Activated CD4-positive, alpha-beta T cell treated with anti-CD3 and anti-CD28 coated beads for 24 hours (primary cell): ENCODE data around the gene SPEF2.
A peak's percentile ranks its signal among the peaks of the same experiment; 100 is the strongest.

Experiments used
- DNase-seq, 2 donors: peaks; one replicate each; pipeline ENCODE4 v3.0.0-alpha.2; 2020; ENCODE audit warnings: low read depth in 2 of 2

The SPEF2 gene

DNA sequence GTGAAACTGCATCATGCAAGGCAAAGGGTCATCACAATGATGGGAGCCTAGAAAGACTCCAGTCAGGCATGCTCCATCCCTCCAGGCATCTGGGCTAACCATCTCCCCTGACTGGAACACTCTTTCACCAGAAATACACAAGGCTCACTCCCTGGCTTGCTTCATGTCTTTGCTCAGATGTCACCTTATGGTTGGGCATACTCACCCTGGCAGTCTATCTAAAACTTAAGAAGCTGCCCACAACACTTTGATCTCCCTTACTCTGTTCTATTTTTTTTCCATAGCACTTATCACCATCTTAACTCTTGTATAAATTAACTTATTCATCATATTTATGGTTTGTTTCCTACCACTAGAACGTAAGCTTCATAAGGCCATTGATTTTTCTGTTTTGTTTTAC is 90.0 kb downstream of the SPEF2 start:
- no peak for DNase-seq

- no peak for DNase-seq
Observed at GRCh38 chr5:35709688-35710087, 92.0 kb downstream of the SPEF2 start.

DNA sequence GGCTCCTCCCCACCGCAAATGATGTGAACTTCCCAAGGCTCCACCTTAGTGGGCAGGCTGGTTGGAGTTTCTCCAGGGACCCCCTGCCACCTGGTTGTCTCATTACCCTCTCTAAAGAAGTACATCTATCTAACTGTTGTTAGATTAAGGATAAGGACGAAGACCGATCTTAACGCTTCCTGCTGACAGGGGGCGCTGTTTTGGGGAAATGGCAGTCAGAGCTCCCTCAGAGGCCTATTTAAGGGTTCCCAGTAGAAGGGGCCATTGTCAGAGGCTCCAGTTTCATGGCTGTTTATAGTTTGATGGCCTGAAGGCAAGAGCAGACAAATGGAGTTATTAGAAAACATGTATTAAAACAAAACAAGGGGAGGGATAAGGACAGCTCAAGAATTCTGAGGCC is 100.1 kb downstream of the SPEF2 start:
- DNase-seq, result no peak

DNA sequence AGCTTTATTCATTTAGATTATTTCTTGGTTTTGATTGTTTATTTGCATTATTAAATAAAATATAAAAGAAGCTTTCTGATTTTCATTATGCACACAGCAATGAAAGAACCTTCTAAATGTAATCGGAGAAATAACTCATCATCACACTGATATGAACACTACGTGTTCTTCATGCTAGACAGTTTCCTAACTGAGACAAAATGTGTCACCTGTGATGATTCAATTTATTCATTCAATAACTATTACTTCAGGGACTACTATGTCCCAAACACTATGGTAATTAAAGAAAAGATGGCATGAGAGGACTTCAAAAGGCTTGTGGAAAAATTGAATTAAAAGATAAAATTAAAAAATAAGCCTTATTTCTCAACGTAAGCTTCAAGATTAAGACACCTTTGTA is 118.1 kb downstream of the SPEF2 start:
- DNase-seq, result no peak

DNA sequence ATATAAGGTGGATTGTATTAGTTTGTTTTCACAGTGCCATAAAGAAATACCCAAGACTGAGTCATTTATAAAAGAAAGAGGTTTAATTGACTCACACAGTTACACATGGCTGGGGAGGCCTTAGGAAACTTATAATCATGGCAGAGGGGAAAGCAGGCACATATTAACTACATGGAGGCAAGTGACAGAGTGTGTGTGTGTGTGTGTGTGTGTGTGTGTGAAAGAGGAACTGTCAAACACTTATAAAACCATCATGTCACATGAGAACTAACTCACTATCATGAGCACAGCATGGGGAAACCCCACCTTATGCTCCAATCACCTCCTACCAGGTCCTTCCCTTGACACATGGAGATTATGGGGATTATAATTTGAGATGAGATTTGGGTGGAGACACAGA is 118.6 kb downstream of the SPEF2 start:
- peak; percentile 25 to 38 for DNase-seq

DNA sequence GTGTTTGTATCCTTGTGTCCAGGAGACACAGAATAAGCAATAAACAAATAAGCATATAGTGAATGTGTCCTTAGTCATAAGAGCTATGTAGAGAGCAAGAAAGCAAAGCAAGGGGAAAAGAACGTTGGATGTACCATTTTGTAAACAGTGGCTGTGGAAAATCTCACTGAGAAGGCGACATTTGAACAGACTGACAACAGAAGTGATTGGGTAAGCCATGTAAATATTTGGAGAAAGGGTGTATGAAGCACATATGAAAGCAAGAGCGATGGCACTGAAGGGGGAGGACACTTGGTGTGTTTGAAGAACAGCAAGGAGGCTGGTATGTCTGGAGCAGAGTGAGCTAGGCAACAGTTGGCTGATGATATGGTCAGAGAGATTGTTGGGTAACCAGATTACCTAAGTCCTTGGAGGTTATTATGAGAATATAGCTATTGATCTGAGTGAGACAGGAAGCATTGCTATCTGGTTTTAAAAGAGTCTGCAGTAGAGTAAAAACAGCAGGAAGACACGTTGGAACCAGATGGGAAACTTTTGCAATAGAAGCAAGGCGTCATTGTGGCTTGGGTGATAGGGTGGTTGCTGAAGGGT is 123.6 kb downstream of the SPEF2 start:
- no peak for DNase-seq

GRCh38 chr5:35741971-35742370 is 124.3 kb downstream of the SPEF2 start:
- DNase-seq, result no peak

GRCh38 chr5:35743644-35744043 is 126.0 kb downstream of the SPEF2 start:
- no peak for DNase-seq

DNA sequence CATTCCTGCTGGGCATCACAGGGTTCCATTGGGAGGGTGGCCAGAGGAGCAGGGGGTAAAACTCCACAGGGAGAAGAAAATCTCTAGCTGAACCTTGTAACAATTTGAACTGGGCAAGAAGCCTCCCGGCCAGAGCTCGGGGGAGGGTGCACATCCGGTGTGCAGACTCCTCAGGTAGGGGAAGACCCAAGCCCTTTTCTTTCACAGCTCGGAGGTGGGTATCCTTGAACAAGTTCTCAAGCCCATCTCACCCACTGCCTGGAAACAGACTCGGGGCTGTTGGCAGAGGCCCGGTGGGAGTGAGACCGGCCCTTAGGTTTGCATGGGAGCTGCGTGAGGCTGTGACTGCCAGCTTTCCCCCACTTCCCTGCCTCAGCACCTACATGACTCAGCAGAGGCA is 127.5 kb downstream of the SPEF2 start:
- DNase-seq, result no peak

GRCh38 chr5:35745660-35746059 is 128.0 kb downstream of the SPEF2 start:
- no peak for DNase-seq

DNA sequence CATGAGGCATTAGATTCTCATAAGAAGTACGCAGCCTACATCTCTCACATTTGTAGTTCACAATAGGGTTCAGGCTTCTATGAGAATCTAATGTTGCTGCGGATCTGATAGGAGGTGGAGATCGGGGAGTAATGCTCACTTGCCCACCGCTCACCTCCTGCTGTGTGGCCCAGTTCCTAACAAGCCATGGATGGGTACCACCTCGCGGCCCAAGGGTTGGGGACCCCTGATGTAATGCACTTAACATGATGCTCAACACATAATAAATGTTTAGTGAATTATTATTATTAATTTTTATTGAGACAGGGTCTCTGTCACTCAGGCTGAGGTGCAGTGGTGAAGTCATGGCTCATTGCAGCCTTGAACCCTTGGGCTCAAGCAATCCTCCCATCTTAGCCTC is 134.3 kb downstream of the SPEF2 start:
- no peak for DNase-seq

GRCh38 chr5:35753500-35753899 is 135.8 kb downstream of the SPEF2 start:
- DNase-seq, result no peak

DNA sequence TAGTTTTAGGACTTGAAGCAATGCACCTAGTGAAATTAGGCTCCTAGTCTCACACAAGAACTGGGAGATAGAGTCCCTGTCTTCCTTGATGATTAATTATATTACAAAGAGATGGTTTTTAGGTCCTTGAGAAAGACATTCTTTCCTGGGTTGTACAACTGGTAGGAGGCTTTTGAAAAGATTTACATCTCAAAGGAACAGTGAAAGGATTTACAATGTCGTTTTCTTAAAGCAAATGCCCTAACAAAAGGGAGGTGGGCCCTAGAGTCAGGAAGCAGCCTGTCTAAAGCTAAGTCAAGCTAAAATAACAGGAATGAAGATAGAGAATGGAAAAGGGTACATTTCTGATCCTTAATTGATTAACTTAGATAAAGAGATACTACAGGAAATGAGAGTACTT is 136.8 kb downstream of the SPEF2 start:
- no peak for DNase-seq

GRCh38 chr5:35755966-35756365 is 138.3 kb downstream of the SPEF2 start:
- DNase-seq, result no peak

GRCh38 chr5:35758151-35758724 is 140.6 kb downstream of the SPEF2 start:
- no peak for DNase-seq

DNA sequence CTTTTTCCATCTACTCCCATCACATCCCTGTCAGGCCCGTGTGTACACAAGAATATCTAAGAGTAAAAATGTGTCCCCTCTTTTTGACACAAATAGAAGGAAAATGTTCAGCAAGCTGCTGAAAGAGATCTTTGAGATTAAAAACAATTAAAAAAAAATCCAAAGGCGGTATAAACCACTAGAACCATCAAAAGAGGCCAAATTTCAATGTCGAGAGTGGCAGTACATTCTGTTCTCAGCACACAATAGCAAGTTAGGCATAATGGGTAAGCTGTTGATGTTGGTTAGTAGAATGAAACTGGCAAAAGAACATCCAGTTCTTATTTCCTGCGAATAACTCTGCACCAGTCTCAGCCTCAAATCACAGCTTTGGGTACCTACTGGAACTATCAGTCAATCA is 143.9 kb downstream of the SPEF2 start:
- no peak for DNase-seq

DNA sequence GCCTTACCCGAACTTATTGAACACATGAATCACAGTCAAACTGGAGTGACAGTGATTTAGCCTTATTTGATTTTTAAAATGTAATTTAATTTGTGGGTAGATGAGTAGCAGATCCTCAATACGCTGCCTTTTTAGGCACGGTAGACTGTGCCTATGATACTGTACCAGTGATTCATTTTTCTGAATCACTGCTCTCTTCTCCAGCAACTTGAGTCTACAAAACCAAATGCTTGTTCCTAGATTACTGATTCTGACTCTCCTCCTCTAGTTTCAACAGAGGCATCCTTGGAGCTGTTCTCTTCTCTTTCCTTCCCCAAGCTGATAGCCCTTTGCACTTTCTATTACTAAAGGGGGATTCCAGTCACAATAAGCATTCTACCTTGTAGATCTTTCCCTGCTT is 144.7 kb downstream of the SPEF2 start:
- no peak for DNase-seq

DNA sequence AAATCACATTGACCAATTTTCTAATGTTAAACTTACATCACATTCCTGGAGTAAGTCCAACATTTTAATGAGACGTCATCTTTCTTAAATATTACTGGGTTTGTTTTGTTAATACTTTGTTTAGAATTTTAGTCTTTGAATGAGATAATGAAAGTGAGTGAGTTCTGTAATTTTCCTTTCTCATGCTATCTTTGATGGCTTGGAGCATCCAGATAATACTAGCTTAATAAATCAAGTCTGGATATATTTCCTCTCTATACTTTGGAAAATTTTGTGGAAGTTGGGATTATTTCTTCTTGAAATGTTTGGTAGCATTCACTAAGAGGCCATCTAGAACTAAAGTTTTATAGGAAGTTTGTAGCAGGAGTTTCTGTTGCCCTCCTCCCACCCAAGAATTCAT is 148.3 kb downstream of the SPEF2 start:
- DNase-seq, result no peak

DNA sequence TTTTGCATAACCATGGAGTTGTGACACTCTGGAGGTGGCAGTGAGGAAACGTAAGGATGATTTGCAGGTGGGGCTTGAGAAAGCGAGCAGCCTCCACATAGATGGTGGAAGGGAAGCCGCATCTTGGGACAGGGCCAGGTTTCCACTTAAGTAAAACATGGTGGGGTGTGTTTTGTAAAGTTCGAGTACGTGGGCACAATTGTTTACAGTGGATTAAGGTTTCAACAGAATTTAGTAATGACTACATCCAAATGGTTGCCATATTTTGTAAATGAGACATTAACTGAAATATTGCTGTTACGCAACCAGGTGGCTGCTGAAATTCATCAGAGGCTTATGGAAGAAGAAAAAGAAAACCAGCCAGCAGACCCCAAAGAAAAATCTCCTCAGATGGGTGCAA is 153.6 kb downstream of the SPEF2 start:
- DNase-seq, result no peak

GRCh38 chr5:35771839-35772238 is 154.2 kb downstream of the SPEF2 start:
- no peak for DNase-seq

DNA sequence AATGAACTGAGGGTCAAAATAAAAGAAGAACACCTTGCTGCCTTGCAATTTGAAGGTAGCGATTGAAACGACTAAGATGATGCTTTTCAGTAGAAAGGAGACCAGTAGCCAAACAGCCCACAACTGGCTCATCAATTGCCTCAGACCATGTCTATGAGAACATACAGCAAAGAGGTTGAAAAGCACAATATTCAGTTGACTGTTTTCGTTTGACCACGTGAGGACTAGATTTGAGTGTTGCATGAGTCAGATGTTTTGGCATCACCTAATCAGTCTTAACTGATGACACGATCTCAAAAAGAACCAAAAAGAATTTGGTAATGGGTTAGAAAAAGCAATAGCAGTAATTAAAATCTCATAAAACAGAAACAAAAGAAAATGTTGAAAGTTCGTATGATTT is 156.3 kb downstream of the SPEF2 start:
- no peak for DNase-seq

DNA sequence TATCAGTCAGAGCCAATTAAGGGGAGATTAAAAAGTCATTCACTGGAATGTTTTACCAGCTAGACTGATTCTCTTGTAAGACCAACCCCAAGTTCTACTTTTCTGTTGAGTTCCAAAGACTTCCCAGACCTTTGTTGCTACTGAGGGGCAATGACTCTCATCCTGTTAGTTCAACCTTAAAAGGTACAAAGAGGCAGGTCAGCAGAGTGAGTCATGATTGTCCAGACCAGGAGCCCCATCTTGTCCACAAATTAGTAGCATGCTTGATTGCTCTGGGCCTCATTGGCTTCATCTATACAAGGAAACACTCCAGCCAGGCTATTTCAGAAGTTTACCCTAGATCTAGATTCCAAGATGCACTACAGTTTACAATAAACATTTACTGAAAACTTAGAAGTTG is 159.1 kb downstream of the SPEF2 start:
- DNase-seq, result no peak

GRCh38 chr5:35777358-35778087 is 159.9 kb downstream of the SPEF2 start:
- peak; percentile 67 to 68 for DNase-seq
